Stimulated activated CD4-positive, alpha-beta T cell treated with anti-CD3 and anti-CD28 coated beads, TNF-alpha, amount 100 ng/mL, for 1 hour (primary cell): ENCODE results near the gene LRIT3.

Experiments
- DNase-seq, 3 donors: peaks; one replicate each; pipeline ENCODE4 v3.0.0-alpha.2; 2020; ENCODE audit warnings: low read depth in 3 of 3, low spot score in 1 of 3

Gene LRIT3

DNA sequence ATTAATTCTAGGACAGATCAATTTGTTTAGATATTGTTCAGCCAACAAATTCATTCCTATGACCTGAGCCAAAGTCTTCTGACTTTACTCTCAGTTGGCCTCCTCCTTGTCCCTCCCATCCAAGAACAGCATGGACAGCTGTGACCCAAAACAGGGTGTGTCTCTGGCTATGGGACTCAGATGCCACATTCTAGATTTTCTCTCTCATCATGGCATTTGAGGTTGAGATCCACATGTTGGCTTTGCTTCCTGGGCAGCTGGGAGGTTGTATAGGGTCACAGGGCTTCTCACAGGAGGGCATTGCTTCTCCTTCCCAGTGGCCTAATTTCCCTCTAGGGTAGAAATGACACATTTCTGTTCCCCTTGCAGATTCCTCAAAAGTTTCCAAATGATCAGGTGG is 42.2 kb downstream of the LRIT3 start:
- no peak for DNase-seq

GRCh38 chr4:109902559-109903251 is 54.8 kb downstream of the LRIT3 start:
- no peak for DNase-seq

- DNase-seq: no peak
Observed at GRCh38 chr4:109908731-109909130, 60.8 kb downstream of the LRIT3 start.

GRCh38 chr4:109910256-109910655 is 62.3 kb downstream of the LRIT3 start:
- no peak for DNase-seq

GRCh38 chr4:109912706-109913595 is 65.0 kb downstream of the LRIT3 start, which contains the start of gene EGF:
EGF (plus strand) TSS chr4:109912883; CDS start chr4:109913336, 453 bp downstream.
- no peak for DNase-seq

GRCh38 chr4:109913596-109914241 is 65.8 kb downstream of the LRIT3 start:
- DNase-seq: no peak

DNA sequence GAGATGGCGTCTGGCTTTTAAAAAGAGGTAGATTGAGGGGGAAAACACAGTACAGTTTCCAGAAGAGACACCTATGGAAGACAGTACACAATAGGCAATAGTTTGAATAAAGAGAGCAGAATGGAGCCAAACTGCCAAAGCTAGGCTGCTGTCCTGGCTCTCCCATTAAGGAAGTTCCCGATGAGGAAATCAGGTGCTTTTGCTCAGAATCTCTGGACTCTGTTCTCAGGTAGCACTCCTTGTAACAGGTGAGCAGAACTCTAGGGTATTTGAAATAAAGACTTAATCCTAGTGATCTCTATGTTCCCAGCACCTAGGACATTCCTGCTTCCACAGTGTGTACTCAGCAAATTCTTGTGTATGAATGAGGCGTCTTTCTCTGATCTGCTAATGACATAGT is 66.4 kb downstream of the LRIT3 start:
- no peak for DNase-seq

- DNase-seq: no peak
Observed at GRCh38 chr4:109915385-109916026, 67.6 kb downstream of the LRIT3 start.

- DNase-seq: no peak
Observed at GRCh38 chr4:109916027-109916409, 68.1 kb downstream of the LRIT3 start.

GRCh38 chr4:109921384-109921808 is 73.5 kb downstream of the LRIT3 start:
- no peak for DNase-seq
